OCI-LY3 (cell line): ENCODE measurements around the gene CLDND2.

Experiments
- H2AFZ ChIP-seq: fragments of 200-600, 300-600 bp; shearing (Covaris generic); 2 replicates; pipeline ENCODE4 v1.6.0; 2014; ENCODE audit warnings: antibody characterized with exemption, low read depth, low read length
- H3K27ac ChIP-seq: fragments of 200-600, 300-600 bp; sonication (generic); 2 replicates; pipeline ENCODE4 v1.5.1; 2014; ENCODE audit warnings: mild to moderate bottlenecking, low read length, moderate library complexity, mixed read lengths
- H3K27me3 ChIP-seq: fragments of 200-600, 300-600 bp; sonication (generic); 2 replicates; pipeline ENCODE4 v1.6.1; 2014; ENCODE audit warnings: low read depth, low read length, mixed read lengths
- H3K36me3 ChIP-seq: fragments of 200-600, 300-600 bp; sonication (generic); replicated peaks from 2 replicates; pipeline ENCODE3; 2014; ENCODE audit warnings: low read depth, low read length, mixed read lengths
- H3K4me1 ChIP-seq: fragments of 300-600, 200-600 bp; sonication (generic); 2 replicates; pipeline ENCODE4 v1.6.1; 2014; ENCODE audit warnings: low read length, mixed read lengths
- H3K4me2 ChIP-seq: fragments of 200-600, 300-600 bp; sonication (generic); 2 replicates; pipeline ENCODE4 v1.6.1; 2014; ENCODE audit warnings: low read length, mixed read lengths
- H3K4me3 ChIP-seq: fragments of 300-600, 200-600 bp; sonication (generic); 2 replicates; pipeline ENCODE4 v1.5.1; 2014; ENCODE audit warnings: antibody characterized with exemption, mild to moderate bottlenecking, low read length, moderate library complexity
- H3K79me2 ChIP-seq: fragments of 300-600, 200-600 bp; shearing (Covaris generic); 2 replicates; pipeline ENCODE4 v1.6.1; 2014; ENCODE audit warnings: mild to moderate bottlenecking, low read length, mixed read lengths
- H3K9ac ChIP-seq: fragments of 300-600, 200-600 bp; shearing (Covaris generic); 2 replicates; pipeline ENCODE4 v1.6.0; 2014; ENCODE audit warnings: mild to moderate bottlenecking, low read length, moderate library complexity
- H3K9me3 ChIP-seq: fragments of 200-600, 300-600 bp; shearing (Covaris generic); 2 replicates; pipeline ENCODE4 v1.6.1; 2014; ENCODE audit warnings: low read length, mixed read lengths; ENCODE audit not compliant: insufficient read depth
- H4K20me1 ChIP-seq: fragments of 200-600, 300-600 bp; sonication (generic); 2 replicates; pipeline ENCODE4 v1.6.1; 2016; ENCODE audit warnings: low read length, mixed read lengths; ENCODE audit not compliant: insufficient read depth
- EZH2phosphoT487 ChIP-seq: fragments of 200-600 bp; shearing (Covaris generic); IDR thresholded peaks from 2 replicates; pipeline ENCODE4 v1.6.1; 2018; ENCODE audit warnings: antibody characterized with exemption, mixed run types, low read depth
- TF ChIP-seq, protein P1 (sequence below): fragments of 200-600, 300-600 bp; sonication (generic); IDR thresholded peaks from 2 replicates; pipeline ENCODE4 v1.5.1; 2014; ENCODE audit warnings: antibody characterized with exemption, low read length, low read depth

CLDND2 gene

DNA sequence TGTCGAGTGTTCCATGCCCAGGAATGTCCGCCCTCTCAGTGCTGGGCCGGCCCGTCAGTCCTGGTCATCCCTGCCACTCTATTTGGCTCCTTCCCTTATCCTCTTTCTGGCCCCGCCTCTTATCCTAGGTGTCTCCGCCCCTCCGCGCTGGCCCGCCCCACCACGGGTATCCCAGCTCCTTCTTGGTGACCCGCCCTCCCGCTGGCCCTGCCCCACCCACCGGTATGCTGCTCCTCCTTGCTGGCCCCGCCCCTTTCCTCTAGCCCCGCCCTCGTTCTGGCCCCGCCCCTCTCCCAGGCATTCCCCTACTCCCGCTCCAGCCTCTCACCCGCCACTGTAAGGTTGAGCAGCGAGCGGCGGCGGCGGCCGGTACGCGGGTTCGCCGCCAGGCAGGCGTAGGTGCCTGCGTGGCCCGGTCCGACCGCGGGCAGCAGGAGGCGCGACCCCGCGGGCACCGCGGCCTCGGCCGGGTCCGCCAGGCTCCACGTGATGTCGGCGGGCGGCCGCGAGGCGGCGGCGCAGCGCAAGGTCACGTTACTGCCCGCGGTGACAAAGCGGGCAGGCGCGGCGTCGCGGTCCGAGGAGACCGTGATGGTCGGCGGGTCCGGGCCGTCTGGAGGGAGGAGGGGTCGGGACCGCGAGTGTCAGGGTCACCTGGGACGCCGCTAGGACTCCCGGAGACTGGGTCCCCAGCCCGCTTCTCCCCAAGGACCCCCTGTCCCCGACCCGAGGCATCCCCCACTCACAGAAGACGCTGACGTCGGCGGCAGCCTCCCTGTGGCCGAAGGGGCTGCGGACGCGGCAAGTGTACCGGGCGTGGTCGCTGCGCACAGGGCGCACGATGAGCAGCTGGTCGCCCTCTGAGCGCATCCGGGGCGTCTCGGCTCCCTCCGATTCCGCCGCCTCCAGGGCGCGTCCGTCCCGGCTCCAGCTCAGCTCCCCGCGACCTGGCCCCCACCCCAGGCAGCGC, 28.8 kb downstream of the CLDND2 start:
- Histone ChIP-seq H3K4me2 (peak overlapping the region; percentile 85), H2AFZ (peak overlapping the region; percentile 73), H3K79me2 (no peaks in the 10 kb centered on the region), H3K4me3 (peak overlapping the region; percentile 79), H3K27me3 (peaks cover 9% of the 10 kb centered on the region; the same call in 1 of the 2 replicates), H3K4me1 (peaks cover 16% of the 10 kb centered on the region), H4K20me1 (no peaks in the 10 kb centered on the region), H3K9ac (peak overlapping the region; percentile 31; the same call in 1 of the 2 replicates), H3K9me3 (no peaks in the 10 kb centered on the region), H3K27ac (no peak overlapping the region), H3K36me3 (peaks cover 4% of the 10 kb centered on the region)
- TF ChIP-seq EZH2phosphoT487: no peak
- TF ChIP-seq, protein P1, sequence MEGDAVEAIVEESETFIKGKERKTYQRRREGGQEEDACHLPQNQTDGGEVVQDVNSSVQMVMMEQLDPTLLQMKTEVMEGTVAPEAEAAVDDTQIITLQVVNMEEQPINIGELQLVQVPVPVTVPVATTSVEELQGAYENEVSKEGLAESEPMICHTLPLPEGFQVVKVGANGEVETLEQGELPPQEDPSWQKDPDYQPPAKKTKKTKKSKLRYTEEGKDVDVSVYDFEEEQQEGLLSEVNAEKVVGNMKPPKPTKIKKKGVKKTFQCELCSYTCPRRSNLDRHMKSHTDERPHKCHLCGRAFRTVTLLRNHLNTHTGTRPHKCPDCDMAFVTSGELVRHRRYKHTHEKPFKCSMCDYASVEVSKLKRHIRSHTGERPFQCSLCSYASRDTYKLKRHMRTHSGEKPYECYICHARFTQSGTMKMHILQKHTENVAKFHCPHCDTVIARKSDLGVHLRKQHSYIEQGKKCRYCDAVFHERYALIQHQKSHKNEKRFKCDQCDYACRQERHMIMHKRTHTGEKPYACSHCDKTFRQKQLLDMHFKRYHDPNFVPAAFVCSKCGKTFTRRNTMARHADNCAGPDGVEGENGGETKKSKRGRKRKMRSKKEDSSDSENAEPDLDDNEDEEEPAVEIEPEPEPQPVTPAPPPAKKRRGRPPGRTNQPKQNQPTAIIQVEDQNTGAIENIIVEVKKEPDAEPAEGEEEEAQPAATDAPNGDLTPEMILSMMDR: 0 out of 2 replicates have a peak, but pooled peaks have one; percentile 8

DNA sequence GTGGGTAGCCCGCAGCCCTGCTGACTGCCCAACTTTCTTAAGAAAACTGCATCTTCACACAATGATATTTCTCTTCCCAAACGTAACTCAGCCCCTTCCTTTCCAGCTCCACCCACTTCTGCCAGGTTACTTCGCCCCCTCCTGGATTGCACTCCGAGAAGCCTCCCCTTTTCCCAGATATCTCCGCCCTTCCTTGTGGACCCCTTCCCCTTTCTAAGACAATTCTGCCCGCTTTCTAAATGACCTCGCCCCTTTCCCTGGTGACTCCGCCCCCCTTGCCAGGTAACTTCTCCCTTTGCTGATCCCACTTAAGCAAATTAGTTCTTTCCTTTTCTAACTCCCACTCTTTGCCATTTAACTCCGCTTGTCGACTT, 29.5 kb downstream of the CLDND2 start:
- Histone ChIP-seq H3K9ac (peak overlapping the region; percentile 31; the same call in 1 of the 2 replicates), H3K27ac (no peak overlapping the region)

DNA sequence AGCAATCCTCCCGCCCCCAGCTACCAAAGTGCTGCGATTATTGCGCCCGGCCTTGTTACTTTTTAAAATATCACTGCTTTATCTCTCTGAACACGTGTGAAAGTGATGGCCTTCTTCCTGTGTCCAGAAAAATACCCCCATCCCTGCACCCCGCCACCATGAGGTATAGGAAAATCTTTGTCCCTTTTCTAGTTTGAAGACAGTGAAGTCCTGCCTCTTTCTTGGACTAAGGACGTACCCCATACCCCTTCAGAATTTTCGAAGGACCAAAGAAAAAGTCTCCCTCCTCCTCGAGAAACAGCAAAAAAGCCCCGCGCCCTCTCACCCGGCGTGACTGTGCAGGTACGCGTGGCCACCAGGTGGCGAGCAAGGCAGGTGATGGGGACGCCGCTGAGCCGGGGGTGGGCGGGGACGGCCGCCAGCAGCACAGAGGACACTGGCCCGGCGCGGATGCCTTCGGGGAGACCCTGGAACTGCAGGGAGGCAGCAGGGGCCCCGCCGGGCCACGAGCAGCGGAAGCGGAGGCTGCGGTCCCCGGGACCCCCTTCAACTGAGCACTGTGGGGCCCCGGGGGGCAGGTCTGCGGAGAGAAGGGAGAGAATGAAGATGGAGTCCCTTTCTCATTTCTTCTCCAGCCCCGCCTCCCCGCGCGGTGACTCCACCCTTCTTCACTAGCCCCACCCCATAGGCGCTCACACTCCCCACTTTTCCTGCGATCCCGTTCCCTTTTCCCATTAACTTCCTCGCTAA, 30.1 kb downstream of the CLDND2 start:
- TF ChIP-seq, protein P1: peak; percentile 97
- TF ChIP-seq EZH2phosphoT487: no peak
- Histone ChIP-seq H4K20me1 (no peaks in the 10 kb centered on the region), H3K9ac (peak overlapping the region; percentile 33; the same call in 1 of the 2 replicates), H3K79me2 (no peaks in the 10 kb centered on the region), H2AFZ (peak overlapping the region; percentile 73), H3K27ac (no peak overlapping the region), H3K27me3 (peaks cover 9% of the 10 kb centered on the region; the same call in 1 of the 2 replicates), H3K4me2 (peak overlapping the region; percentile 85), H3K9me3 (no peaks in the 10 kb centered on the region), H3K4me1 (peaks cover 4% of the 10 kb centered on the region), H3K36me3 (no peaks in the 10 kb centered on the region), H3K4me3 (peak overlapping the region; percentile 79)

More for the DNA sequence above, 29.5 kb downstream of the CLDND2 start:
- H2AFZ ChIP-seq: peak overlapping the region; percentile 73
- TF ChIP-seq EZH2phosphoT487: no peak
- no peaks in the 10 kb centered on the region for H4K20me1 ChIP-seq
- peak overlapping the region; percentile 79 for H3K4me3 ChIP-seq
- H3K79me2 ChIP-seq: no peaks in the 10 kb centered on the region
- no peaks in the 10 kb centered on the region for H3K9me3 ChIP-seq
- peak overlapping the region; percentile 85 for H3K4me2 ChIP-seq
- H3K4me1 ChIP-seq: peaks cover 9% of the 10 kb centered on the region
- H3K27me3 ChIP-seq: peaks cover 9% of the 10 kb centered on the region; the same call in 1 of the 2 replicates
- H3K36me3 ChIP-seq: no peaks in the 10 kb centered on the region

DNA sequence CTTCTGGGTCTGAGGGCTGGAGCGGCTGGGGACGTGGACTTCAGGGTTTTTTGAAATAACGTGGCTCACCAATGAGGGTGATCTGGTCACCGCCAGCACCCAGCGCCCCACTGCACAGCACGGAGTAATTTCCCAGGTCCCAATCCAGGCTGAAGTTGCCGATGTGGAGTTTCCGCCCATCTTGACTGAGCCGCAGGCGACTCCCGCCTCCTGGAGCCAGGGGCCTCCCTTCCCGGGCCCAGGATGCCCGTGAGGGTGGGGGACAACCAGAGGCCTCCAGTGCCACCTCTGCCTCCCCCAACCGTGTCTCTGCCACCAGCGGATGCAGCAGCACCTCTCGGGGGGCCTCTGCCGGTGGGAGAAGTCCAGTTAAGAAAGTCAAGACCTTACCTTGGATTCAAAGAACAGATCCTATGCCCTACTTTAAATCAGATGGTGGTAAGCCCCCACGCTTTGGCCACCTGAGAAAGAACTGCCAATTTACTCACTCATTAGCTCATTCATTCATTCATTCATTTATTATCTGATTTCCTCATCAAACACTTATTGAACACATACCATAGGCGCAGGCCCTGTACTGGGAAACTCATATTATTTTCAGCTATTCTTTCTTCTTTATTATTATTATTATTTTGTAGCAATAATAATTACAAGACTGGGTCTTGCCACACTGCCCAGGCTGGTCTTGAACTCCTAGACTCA, 30.8 kb downstream of the CLDND2 start:
- Histone ChIP-seq H4K20me1 (no peaks in the 10 kb centered on the region), H3K9me3 (no peaks in the 10 kb centered on the region), H3K9ac (no peak overlapping the region), H3K4me2 (peak overlapping the region; percentile 85), H2AFZ (no peak overlapping the region), H3K27ac (no peak overlapping the region), H3K27me3 (peaks cover 9% of the 10 kb centered on the region; the same call in 1 of the 2 replicates), H3K4me1 (peaks cover 3% of the 10 kb centered on the region; the same call in 1 of the 2 replicates), H3K36me3 (no peaks in the 10 kb centered on the region), H3K4me3 (peak overlapping the region; percentile 79; the same call in 1 of the 2 replicates), H3K79me2 (no peaks in the 10 kb centered on the region)
- TF ChIP-seq, protein P1: no peak
- no peak for TF ChIP-seq EZH2phosphoT487
